ENCODE measurements around the gene USP37. TPM values are rescaled to one million over a fixed set of nuclear protein-coding genes. Genes with fewer than 3 reads are reported as not detected.

Gene USP37
- total RNA-seq, 1 experiment from 2014 or later: 23.5 TPM

- Histone ChIP-seq H4K20me1 (ENCODE audit: insufficient read depth) (no peaks in the 10 kb centered on the region), H3K27ac (ENCODE audit: low read depth, low read length) (no peak overlapping the region), H3K4me2 (ENCODE audit: low read length) (no peak overlapping the region), H3K4me3 (replicated peaks in 1 of 2; ENCODE audit: low read depth in 1 of 2, low read length in 2 of 2) (no peak overlapping the region), H3K27me3 (ENCODE audit: insufficient read depth, low read length) (no peaks in the 10 kb centered on the region), H3K9ac (ENCODE audit: low read length) (no peak overlapping the region), H3K36me3 (ENCODE audit: control insufficient read depth in 1 of 2, insufficient read depth in 2 of 2, low read length in 2 of 2) (peaks cover 14 to 15% of the 10 kb centered on the region in 2 experiments), H3K4me1 (ENCODE audit: control insufficient read depth in 1 of 2, insufficient read depth in 2 of 2, low read length in 2 of 2) (no peaks in the 10 kb centered on the region), H2AFZ (ENCODE audit: low read depth, low read length, poor library complexity, severe bottlenecking) (no peak overlapping the region), H3K79me2 (ENCODE audit: insufficient read depth, low read length) (peaks cover 94% of the 10 kb centered on the region), H3K9me3 (ENCODE audit: control insufficient read depth in 1 of 2, insufficient read depth in 1 of 2, low read depth in 1 of 2, low read length in 2 of 2) (no peaks in the 10 kb centered on the region), H3K9me2 (ENCODE audit: insufficient read depth) (no peaks in the 10 kb centered on the region)
- no peak for TF ChIP-seq EZH2phosphoT487 (IDR thresholded peaks at IDR 0.05; ENCODE audit: borderline replicate concordance)
- TF ChIP-seq ATF3 (IDR thresholded peaks at IDR 0.05): no peak
- TF ChIP-seq POLR2A (IDR thresholded peaks at IDR 0.05; ENCODE audit: borderline replicate concordance, extremely low read depth, insufficient read depth, insufficient read length): no peak
- TF ChIP-seq EGR1 (IDR thresholded peaks at IDR 0.05; ENCODE audit: low read depth): no peak
- TF ChIP-seq SRF (IDR thresholded peaks at IDR 0.05; ENCODE audit: low read depth): no peak
- TF ChIP-seq CBX3 (IDR thresholded peaks at IDR 0.05; ENCODE audit: low read depth): no peak
- no TSS peak for BruUV-seq (replicated peaks)
- CTCF ChIA-PET: interaction anchor here (0.7 kb wide), 1 partner anchor 24 kb away, joined by 3 read pairs; no protein-coding TSS in a partner anchor
- intact Hi-C loops (cut with micrococcal nuclease): no loop called here
- RAD21 ChIA-PET (ENCODE audit: low non-redundant PET in 1 of 2, low total read pairs in 2 of 2, uncharacterized antibody in 2 of 2, unreplicated experiment in 2 of 2): no interaction called here
- POLR2A ChIA-PET: no interaction called here
- ATAC-seq: no peak
- no peak for DNase-seq (ENCODE audit: low read depth, low spot score)
These were observed 8.7 kb upstream of the USP37 start for GRCh38 chr2:218576854-218577253.

- no peaks in the 10 kb centered on the region for H3K9me2 ChIP-seq (ENCODE audit: insufficient read depth)
- ChIA-PET RAD21 (ENCODE audit: low non-redundant PET in 1 of 2, low total read pairs in 2 of 2, uncharacterized antibody in 2 of 2, unreplicated experiment in 2 of 2) (no interaction called here), CTCF (no interaction called here), POLR2A (no interaction called here)
- intact Hi-C loops (cut with micrococcal nuclease): no loop called here
- no peaks in the 10 kb centered on the region for H3K9me3 ChIP-seq (ENCODE audit: control insufficient read depth in 1 of 2, insufficient read depth in 1 of 2, low read depth in 1 of 2, low read length in 2 of 2)
- H3K4me3 ChIP-seq (replicated peaks in 1 of 2; ENCODE audit: low read depth in 1 of 2, low read length in 2 of 2): no peak overlapping the region
- no peak overlapping the region for H2AFZ ChIP-seq (ENCODE audit: low read depth, low read length, poor library complexity, severe bottlenecking)
- BruUV-seq (replicated peaks): no TSS peak
- H3K9ac ChIP-seq (ENCODE audit: low read length): no peak overlapping the region
- H3K27ac ChIP-seq (ENCODE audit: low read depth, low read length): no peak overlapping the region
- TF ChIP-seq JUND (IDR thresholded peaks at IDR 0.05) (no peak), EZH2 (IDR thresholded peaks at IDR 0.05) (no peak), POLR2A (IDR thresholded peaks at IDR 0.05; ENCODE audit: borderline replicate concordance, extremely low read depth, insufficient read depth, insufficient read length) (no peak), SRF (IDR thresholded peaks at IDR 0.05; ENCODE audit: low read depth) (no peak), EZH2phosphoT487 (IDR thresholded peaks at IDR 0.05; ENCODE audit: borderline replicate concordance) (no peak)
- H4K20me1 ChIP-seq (ENCODE audit: insufficient read depth): no peaks in the 10 kb centered on the region
- peaks cover 15 to 27% of the 10 kb centered on the region in 2 experiments for H3K4me1 ChIP-seq (ENCODE audit: control insufficient read depth in 1 of 2, insufficient read depth in 2 of 2, low read length in 2 of 2)
- DNase-seq (ENCODE audit: low read depth, low spot score) (no peak), ATAC-seq (no peak)
- no peaks in the 10 kb centered on the region for H3K27me3 ChIP-seq (ENCODE audit: insufficient read depth, low read length)
- peaks cover 14% of the 10 kb centered on the region in 2 experiments; a peak in 2 of 4 replicates for H3K36me3 ChIP-seq (ENCODE audit: control insufficient read depth in 1 of 2, insufficient read depth in 2 of 2, low read length in 2 of 2)
- H3K79me2 ChIP-seq (ENCODE audit: insufficient read depth, low read length): peaks cover 95% of the 10 kb centered on the region
- peak overlapping the region; percentile 83; the same call in 1 of the 2 replicates for H3K4me2 ChIP-seq (ENCODE audit: low read length)
These were observed 2.7 kb upstream of the USP37 start for GRCh38 chr2:218570850-218571249.

Measured in HCT116 (cell line).